ENCODE results near the gene VWA8.

Gene VWA8

DNA sequence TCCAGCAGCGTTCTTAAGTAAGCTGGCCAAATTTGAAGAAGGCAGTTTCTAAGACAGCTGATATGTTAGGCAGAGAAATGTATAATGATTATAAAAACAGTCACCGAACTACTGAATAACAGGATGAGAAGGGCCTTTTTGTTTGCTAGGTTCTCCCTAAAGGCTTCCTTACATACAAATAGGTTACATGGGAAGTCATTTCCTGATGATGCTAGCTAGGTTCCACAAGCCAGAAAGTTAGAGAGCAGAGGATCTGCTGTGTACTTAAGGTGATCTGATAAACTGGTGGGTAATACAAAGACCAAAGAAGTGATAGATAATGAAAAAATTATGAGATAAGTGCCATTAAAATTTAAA lies 139.7 kb downstream of the VWA8 start:
- TF ChIP-seq SIN3A (IDR thresholded peaks at IDR 0.05; ENCODE audit: borderline replicate concordance, insufficient read depth, low read length): no peak
- no peak for TF ChIP-seq FOXP2 (optimal IDR thresholded peaks at IDR 0.05; ENCODE audit: borderline replicate concordance, extremely low read depth, extremely low read length, insufficient read depth)
- TF ChIP-seq POLR2AphosphoS5 (IDR thresholded peaks at IDR 0.05; ENCODE audit: low read depth, low read length): no peak
- TF ChIP-seq, protein P1, sequence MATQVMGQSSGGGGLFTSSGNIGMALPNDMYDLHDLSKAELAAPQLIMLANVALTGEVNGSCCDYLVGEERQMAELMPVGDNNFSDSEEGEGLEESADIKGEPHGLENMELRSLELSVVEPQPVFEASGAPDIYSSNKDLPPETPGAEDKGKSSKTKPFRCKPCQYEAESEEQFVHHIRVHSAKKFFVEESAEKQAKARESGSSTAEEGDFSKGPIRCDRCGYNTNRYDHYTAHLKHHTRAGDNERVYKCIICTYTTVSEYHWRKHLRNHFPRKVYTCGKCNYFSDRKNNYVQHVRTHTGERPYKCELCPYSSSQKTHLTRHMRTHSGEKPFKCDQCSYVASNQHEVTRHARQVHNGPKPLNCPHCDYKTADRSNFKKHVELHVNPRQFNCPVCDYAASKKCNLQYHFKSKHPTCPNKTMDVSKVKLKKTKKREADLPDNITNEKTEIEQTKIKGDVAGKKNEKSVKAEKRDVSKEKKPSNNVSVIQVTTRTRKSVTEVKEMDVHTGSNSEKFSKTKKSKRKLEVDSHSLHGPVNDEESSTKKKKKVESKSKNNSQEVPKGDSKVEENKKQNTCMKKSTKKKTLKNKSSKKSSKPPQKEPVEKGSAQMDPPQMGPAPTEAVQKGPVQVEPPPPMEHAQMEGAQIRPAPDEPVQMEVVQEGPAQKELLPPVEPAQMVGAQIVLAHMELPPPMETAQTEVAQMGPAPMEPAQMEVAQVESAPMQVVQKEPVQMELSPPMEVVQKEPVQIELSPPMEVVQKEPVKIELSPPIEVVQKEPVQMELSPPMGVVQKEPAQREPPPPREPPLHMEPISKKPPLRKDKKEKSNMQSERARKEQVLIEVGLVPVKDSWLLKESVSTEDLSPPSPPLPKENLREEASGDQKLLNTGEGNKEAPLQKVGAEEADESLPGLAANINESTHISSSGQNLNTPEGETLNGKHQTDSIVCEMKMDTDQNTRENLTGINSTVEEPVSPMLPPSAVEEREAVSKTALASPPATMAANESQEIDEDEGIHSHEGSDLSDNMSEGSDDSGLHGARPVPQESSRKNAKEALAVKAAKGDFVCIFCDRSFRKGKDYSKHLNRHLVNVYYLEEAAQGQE (IDR thresholded peaks at IDR 0.05; ENCODE audit: insufficient read depth in 1 of 2, low read depth in 2 of 2, low read length in 2 of 2): no peak
- no peak for TF ChIP-seq TAF1 (IDR thresholded peaks at IDR 0.05; ENCODE audit: borderline replicate concordance, insufficient read depth, low read length)

DNA sequence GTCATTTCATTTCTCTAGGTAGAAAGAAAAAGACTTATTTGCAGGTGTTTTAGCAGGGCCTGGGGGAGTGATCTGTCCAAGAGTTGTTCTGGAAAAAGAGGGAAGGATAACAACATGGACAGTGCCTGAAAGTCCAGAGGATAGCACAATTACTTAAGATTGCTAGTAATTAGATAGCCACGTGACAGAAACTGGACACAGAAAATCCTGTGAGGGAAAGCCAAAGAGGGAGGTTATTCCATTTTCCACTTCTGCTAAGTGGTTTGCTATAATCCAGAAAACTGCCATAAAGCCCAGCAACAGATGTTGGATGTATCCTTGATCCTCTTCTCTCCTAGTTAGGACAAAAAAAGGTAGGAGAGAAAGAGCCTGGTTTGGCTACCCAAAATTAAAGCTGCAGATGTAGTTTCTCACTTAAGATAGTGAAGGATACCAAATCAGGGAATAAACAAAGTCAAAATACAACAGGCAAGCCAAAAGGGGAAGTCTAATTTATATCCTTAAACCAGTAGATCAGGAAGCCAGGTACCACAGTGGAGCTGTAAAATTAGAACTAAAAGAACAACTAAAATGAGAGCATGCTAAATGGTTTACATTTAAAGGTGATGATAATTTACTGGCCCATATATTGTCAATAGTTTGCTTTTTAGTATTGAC lies 140.2 kb downstream of the VWA8 start:
- TF ChIP-seq POLR2AphosphoS5 (IDR thresholded peaks at IDR 0.05; ENCODE audit: low read depth, low read length) (no peak), SIN3A (IDR thresholded peaks at IDR 0.05; ENCODE audit: borderline replicate concordance, insufficient read depth, low read length) (no peak), FOXP2 (optimal IDR thresholded peaks at IDR 0.05; ENCODE audit: borderline replicate concordance, extremely low read depth, extremely low read length, insufficient read depth) (no peak), TAF1 (IDR thresholded peaks at IDR 0.05; ENCODE audit: borderline replicate concordance, insufficient read depth, low read length) (no peak)
- TF ChIP-seq, protein P1 (IDR thresholded peaks at IDR 0.05; ENCODE audit: insufficient read depth in 1 of 2, low read depth in 2 of 2, low read length in 2 of 2): no peak

DNA sequence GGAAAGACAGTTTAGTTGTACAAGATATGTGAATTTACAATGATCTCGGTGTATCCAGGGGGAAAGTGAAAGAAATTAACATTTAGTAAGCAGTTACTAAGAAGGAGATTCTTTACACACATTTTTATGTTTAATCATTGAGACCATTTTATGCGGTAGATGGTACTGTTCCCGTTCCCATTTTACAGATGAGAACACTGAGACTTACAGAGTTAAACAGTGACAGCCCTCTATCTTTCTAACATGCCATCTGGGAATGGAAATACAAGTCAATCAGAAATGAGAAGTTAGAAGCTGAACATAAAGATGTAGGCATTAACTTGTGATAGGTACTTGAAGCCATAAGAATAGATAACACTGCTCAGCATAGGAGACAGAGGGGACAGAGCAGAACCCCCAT lies 144.9 kb downstream of the VWA8 start:
- TF ChIP-seq FOXP2 (optimal IDR thresholded peaks at IDR 0.05; ENCODE audit: borderline replicate concordance, extremely low read depth, extremely low read length, insufficient read depth) (no peak), SIN3A (IDR thresholded peaks at IDR 0.05; ENCODE audit: borderline replicate concordance, insufficient read depth, low read length) (no peak), POLR2AphosphoS5 (IDR thresholded peaks at IDR 0.05; ENCODE audit: low read depth, low read length) (no peak), TAF1 (IDR thresholded peaks at IDR 0.05; ENCODE audit: borderline replicate concordance, insufficient read depth, low read length) (no peak)
- TF ChIP-seq, protein P1 (IDR thresholded peaks at IDR 0.05; ENCODE audit: insufficient read depth in 1 of 2, low read depth in 2 of 2, low read length in 2 of 2): no peak

DNA sequence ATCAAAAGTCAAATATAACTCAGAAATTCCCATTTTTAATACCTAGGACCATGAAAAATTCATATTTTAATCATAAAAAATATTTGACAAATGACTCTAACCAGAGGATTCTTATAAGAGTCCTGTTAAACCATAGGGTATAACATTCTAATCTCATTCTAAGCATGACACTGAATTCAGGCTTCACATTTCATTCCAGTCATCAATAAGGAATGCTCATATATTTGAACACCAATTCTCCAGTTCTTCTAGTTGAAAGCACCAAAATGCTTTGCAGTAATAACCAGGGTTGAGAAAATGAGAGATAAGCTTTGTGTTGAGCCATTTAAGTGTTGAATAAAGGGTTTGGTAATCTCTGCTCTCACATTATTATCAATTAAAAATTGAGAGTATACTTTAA lies 147.5 kb downstream of the VWA8 start:
- no peak for TF ChIP-seq POLR2AphosphoS5 (IDR thresholded peaks at IDR 0.05; ENCODE audit: low read depth, low read length)

DNA sequence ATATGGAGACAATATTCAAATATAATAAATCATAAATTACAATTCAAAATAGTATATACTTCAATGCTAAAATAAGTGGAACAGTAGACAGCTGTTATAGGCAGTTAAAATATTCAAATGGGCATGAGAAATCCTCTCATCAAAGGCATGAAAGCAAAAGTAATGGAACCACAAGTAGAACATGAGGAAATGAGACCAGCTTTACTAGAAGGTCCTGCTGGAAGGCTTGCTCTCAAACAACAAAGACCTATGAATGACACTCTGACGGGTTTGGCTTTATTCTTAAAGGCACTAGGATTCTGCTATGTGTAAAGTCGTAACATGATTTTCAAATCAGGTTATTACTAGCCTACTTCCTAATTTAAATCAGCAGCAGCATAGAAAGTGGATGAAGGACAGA lies 148.1 kb downstream of the VWA8 start:
- no peak for TF ChIP-seq POLR2AphosphoS5 (IDR thresholded peaks at IDR 0.05; ENCODE audit: low read depth, low read length)
- TF ChIP-seq, protein P1 (IDR thresholded peaks at IDR 0.05; ENCODE audit: insufficient read depth in 1 of 2, low read depth in 2 of 2, low read length in 2 of 2): no peak
- no peak for TF ChIP-seq SIN3A (IDR thresholded peaks at IDR 0.05; ENCODE audit: borderline replicate concordance, insufficient read depth, low read length)
- no peak for TF ChIP-seq TAF1 (IDR thresholded peaks at IDR 0.05; ENCODE audit: borderline replicate concordance, insufficient read depth, low read length)
- TF ChIP-seq FOXP2 (optimal IDR thresholded peaks at IDR 0.05; ENCODE audit: borderline replicate concordance, extremely low read depth, extremely low read length, insufficient read depth): no peak
